ENCODE measurements around the gene PCCA.
A peak's percentile ranks its signal among the peaks of the same experiment; 100 is the strongest.

- TF ChIP-seq POLR2AphosphoS5 (IDR thresholded peaks at IDR 0.05) (no peak), POLR2A (IDR thresholded peaks at IDR 0.05) (no peak), CTCF (IDR thresholded peaks at IDR 0.05) (peak in 5 of 7 experiments; percentile 18 to 70 (median 51)), EP300 (IDR thresholded peaks at IDR 0.05) (no peak)
These were observed 484.2 kb downstream of the PCCA start for GRCh38 chr13:100573121-100573520.
